Trophoblast cell (in vitro differentiated cells and primary cell): ENCODE data around the gene SMAP1.

ENCODE experiments used
- DNase-seq, 2 donors: peaks; one replicate each; pipeline ENCODE4 v3.0.0-alpha.2; 2016
- H2AFZ ChIP-seq: 2 replicates; pipeline ENCODE4 v1.6.1; 2013; ENCODE audit warnings: low read length, moderate library complexity, mild to moderate bottlenecking; ENCODE audit not compliant: insufficient read depth, poor library complexity
- H2AK5ac ChIP-seq: 2 replicates; pipeline ENCODE4 v1.6.1; 2013; ENCODE audit warnings: mild to moderate bottlenecking, low read length
- H2BK120ac ChIP-seq: 2 replicates; pipeline ENCODE4 v1.6.1; 2013; ENCODE audit warnings: low read length, mild to moderate bottlenecking, moderate library complexity; ENCODE audit not compliant: insufficient read depth, poor library complexity
- H2BK12ac ChIP-seq: 2 replicates; pipeline ENCODE4 v1.6.1; 2013; ENCODE audit warnings: mild to moderate bottlenecking, low read length, moderate library complexity
- H2BK5ac ChIP-seq: 2 replicates; pipeline ENCODE4 v1.6.1; 2013; ENCODE audit warnings: low read length, low read depth, moderate library complexity, mild to moderate bottlenecking; ENCODE audit not compliant: poor library complexity
- H3K14ac ChIP-seq: 2 replicates; pipeline ENCODE4 v1.6.1; 2013; ENCODE audit warnings: mild to moderate bottlenecking, low read length
- H3K18ac ChIP-seq: 2 replicates; pipeline ENCODE4 v1.6.1; 2013; ENCODE audit warnings: mild to moderate bottlenecking, low read length
- H3K23ac ChIP-seq: 2 replicates; pipeline ENCODE4 v1.6.1; 2013; ENCODE audit warnings: low read length
- H3K27ac ChIP-seq: 2 replicates; pipeline ENCODE4 v1.5.1; 2013; ENCODE audit warnings: low read depth, mild to moderate bottlenecking, inconsistent platforms, low read length, moderate library complexity
- H3K27me3 ChIP-seq: 2 replicates; pipeline ENCODE4 v1.6.1; 2013; ENCODE audit warnings: inconsistent platforms, mild to moderate bottlenecking, low read length, moderate library complexity; ENCODE audit not compliant: insufficient read depth
- H3K36me3 ChIP-seq, 2 experiments: 1 replicate in 1 of 2; 2 replicates in 1 of 2; pipeline ENCODE4 v1.6.1; 2013; ENCODE audit warnings: low read length in 2 of 2, mild to moderate bottlenecking in 2 of 2, moderate library complexity in 1 of 2; ENCODE audit not compliant: insufficient read depth in 2 of 2, control insufficient read depth in 1 of 2
- H3K4ac ChIP-seq: 2 replicates; pipeline ENCODE4 v1.6.1; 2013; ENCODE audit warnings: low read depth, mild to moderate bottlenecking, low read length, moderate library complexity
- H3K4me1 ChIP-seq, 2 experiments: 1 replicate in 1 of 2; 2 replicates in 1 of 2; pipeline ENCODE4 v1.6.1; 2013; ENCODE audit warnings: low read length in 2 of 2, mild to moderate bottlenecking in 2 of 2, moderate library complexity in 1 of 2; ENCODE audit not compliant: insufficient read depth in 2 of 2, control insufficient read depth in 1 of 2
- H3K4me2 ChIP-seq: 2 replicates; pipeline ENCODE4 v1.6.1; 2013; ENCODE audit warnings: inconsistent platforms, mild to moderate bottlenecking, low read length, moderate library complexity
- H3K4me3 ChIP-seq: 2 replicates; pipeline ENCODE4 v1.5.1; 2013; ENCODE audit warnings: mild to moderate bottlenecking, low read depth, low read length, inconsistent platforms
- H3K79me1 ChIP-seq: one replicate; pipeline ENCODE4 v1.6.1; 2013; ENCODE audit warnings: low read length
- H3K79me2 ChIP-seq: 2 replicates; pipeline ENCODE4 v1.6.1; 2013; ENCODE audit warnings: low read length, mild to moderate bottlenecking; ENCODE audit not compliant: control insufficient read depth, insufficient read depth, poor library complexity
- H3K9ac ChIP-seq: 2 replicates; pipeline ENCODE4 v1.6.1; 2013; ENCODE audit warnings: mild to moderate bottlenecking, low read length
- H3K9me3 ChIP-seq: 2 replicates; pipeline ENCODE4 v1.6.1; 2013; ENCODE audit warnings: low read depth, mild to moderate bottlenecking, control low read depth, inconsistent platforms, low read length; ENCODE audit not compliant: insufficient read depth
- H4K12ac ChIP-seq: 2 replicates; pipeline ENCODE4 v1.6.1; 2013; ENCODE audit warnings: low read depth, mild to moderate bottlenecking, low read length, moderate library complexity
- H4K8ac ChIP-seq: 2 replicates; pipeline ENCODE4 v1.6.1; 2013; ENCODE audit warnings: low read depth, mild to moderate bottlenecking, low read length, moderate library complexity
- H4K91ac ChIP-seq: one replicate; pipeline ENCODE4 v1.6.1; 2013; ENCODE audit warnings: low read depth, mild to moderate bottlenecking, low read length, moderate library complexity
- WGBS: extraction: QIAGEN DNeasy Blood & Tissue Kit; methylation state at CpG from one replicate; pipeline ENCODE4 v1.1.7; 2013; ENCODE audit warnings: missing lambda C conversion rate; ENCODE audit not compliant: insufficient read length, insufficient coverage; ENCODE audit errors: extremely low coverage; 5-methylcytosine and 5-hydroxymethylcytosine counted together

Gene SMAP1

DNA sequence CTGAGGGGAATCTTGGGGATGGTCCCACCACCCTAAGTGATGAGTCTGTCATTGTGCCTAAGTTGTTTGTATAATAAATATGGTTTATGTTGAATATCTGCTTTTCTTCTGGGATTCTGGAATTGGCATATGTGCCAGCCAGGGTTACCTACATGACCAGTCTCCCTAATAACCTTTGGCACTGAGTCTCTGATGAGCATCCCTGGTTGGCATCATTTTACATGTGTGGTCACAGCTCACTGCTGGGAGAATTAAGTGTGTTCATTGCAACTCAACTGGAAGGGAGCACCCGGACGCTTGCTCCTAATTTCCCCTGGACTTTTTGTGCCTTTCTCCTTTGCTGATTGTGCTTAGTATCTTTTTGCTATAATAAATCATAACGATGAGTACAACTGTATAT lies 8.1 kb downstream of the SMAP1 start:
- Histone ChIP-seq H3K9ac (no peak overlapping the region), H3K4me3 (no peak overlapping the region), H3K18ac (no peak overlapping the region), H3K4me1 (peaks cover 4 to 8% of the 10 kb centered on the region in 2 experiments), H3K79me2 (peaks cover 3% of the 10 kb centered on the region), H3K23ac (no peak overlapping the region), H3K4me2 (no peak overlapping the region), H2AFZ (no peak overlapping the region), H4K91ac (no peak overlapping the region), H2BK120ac (no peak overlapping the region), H3K27ac (no peak overlapping the region), H3K14ac (no peak overlapping the region), H4K12ac (no peak overlapping the region), H4K8ac (no peak overlapping the region), H3K9me3 (no peaks in the 10 kb centered on the region), H3K27me3 (no peaks in the 10 kb centered on the region), H2BK5ac (no peak overlapping the region), H2BK12ac (no peak overlapping the region), H3K79me1 (no peaks in the 10 kb centered on the region), H3K4ac (peak overlapping the region; percentile 12), H2AK5ac (no peak overlapping the region), H3K36me3 (no peaks in the 10 kb centered on the region)
- no CpG with 5 or more reads among the region's 3 CpGs for WGBS
- DNase-seq: no peak

- Histone ChIP-seq H3K9ac (no peak overlapping the region), H3K4me1 (peaks cover 4 to 8% of the 10 kb centered on the region in 2 experiments), H2BK120ac (no peak overlapping the region), H2BK5ac (no peak overlapping the region), H2AFZ (no peak overlapping the region), H3K9me3 (no peaks in the 10 kb centered on the region), H4K12ac (no peak overlapping the region), H3K4me2 (no peak overlapping the region), H3K79me1 (no peaks in the 10 kb centered on the region), H3K18ac (no peak overlapping the region), H3K14ac (no peak overlapping the region), H4K8ac (no peak overlapping the region), H3K27me3 (no peaks in the 10 kb centered on the region), H2BK12ac (no peak overlapping the region), H3K4ac (no peak overlapping the region), H3K79me2 (peaks cover 3% of the 10 kb centered on the region), H3K23ac (no peak overlapping the region), H2AK5ac (no peak overlapping the region), H3K4me3 (no peak overlapping the region), H4K91ac (no peak overlapping the region), H3K27ac (no peak overlapping the region), H3K36me3 (no peaks in the 10 kb centered on the region)
- no CpG with 5 or more reads among the region's 3 CpGs for WGBS
- peak in 1 of 2 donors; percentile 56 for DNase-seq
Measured at GRCh38 chr6:70676821-70677220, 9.1 kb downstream of the SMAP1 start.

GRCh38 chr6:70680396-70680795 lies 12.7 kb downstream of the SMAP1 start:
- no CpG with 5 or more reads among the region's 4 CpGs for WGBS
- H3K79me2 ChIP-seq: no peaks in the 10 kb centered on the region
- no peak for DNase-seq
- H3K27ac ChIP-seq: no peak overlapping the region
- no peak overlapping the region for H2BK120ac ChIP-seq
- no peaks in the 10 kb centered on the region for H3K27me3 ChIP-seq
- H3K9ac ChIP-seq: no peak overlapping the region
- H4K8ac ChIP-seq: no peak overlapping the region
- no peak overlapping the region for H3K18ac ChIP-seq
- H3K14ac ChIP-seq: no peak overlapping the region
- no peak overlapping the region for H3K4me3 ChIP-seq
- H4K12ac ChIP-seq: no peak overlapping the region
- no peaks in the 10 kb centered on the region for H3K9me3 ChIP-seq
- H2BK5ac ChIP-seq: no peak overlapping the region
- H2BK12ac ChIP-seq: no peak overlapping the region
- H3K4ac ChIP-seq: no peak overlapping the region
- H3K36me3 ChIP-seq: no peaks in the 10 kb centered on the region
- no peaks in the 10 kb centered on the region for H3K4me1 ChIP-seq
- H2AFZ ChIP-seq: no peak overlapping the region
- no peak overlapping the region for H3K4me2 ChIP-seq
- H3K23ac ChIP-seq: no peak overlapping the region
- no peaks in the 10 kb centered on the region for H3K79me1 ChIP-seq
- H4K91ac ChIP-seq: no peak overlapping the region
- H2AK5ac ChIP-seq: no peak overlapping the region

- H3K18ac ChIP-seq: no peak overlapping the region
- no peak overlapping the region for H3K4ac ChIP-seq
- H3K4me3 ChIP-seq: no peak overlapping the region
- no peak overlapping the region for H3K4me2 ChIP-seq
- H3K79me2 ChIP-seq: peaks cover 3% of the 10 kb centered on the region
- no peak overlapping the region for H3K23ac ChIP-seq
- H3K14ac ChIP-seq: no peak overlapping the region
- no peak overlapping the region for H3K27ac ChIP-seq
- no peaks in the 10 kb centered on the region for H3K27me3 ChIP-seq
- no peak overlapping the region for H3K9ac ChIP-seq
- no peaks in the 10 kb centered on the region for H3K36me3 ChIP-seq
- no peak for DNase-seq
- H4K91ac ChIP-seq: no peak overlapping the region
- no peak overlapping the region for H2BK120ac ChIP-seq
- no peak overlapping the region for H2AK5ac ChIP-seq
- H3K9me3 ChIP-seq: no peaks in the 10 kb centered on the region
- WGBS: no CpG with 5 or more reads among the region's 1 CpG
- H3K4me1 ChIP-seq: no peaks in the 10 kb centered on the region
- H4K12ac ChIP-seq: no peak overlapping the region
- H4K8ac ChIP-seq: no peak overlapping the region
- H2BK5ac ChIP-seq: no peak overlapping the region
- H3K79me1 ChIP-seq: no peaks in the 10 kb centered on the region
- no peak overlapping the region for H2BK12ac ChIP-seq
- H2AFZ ChIP-seq: no peak overlapping the region
Measured at GRCh38 chr6:70684794-70685493, 17.3 kb downstream of the SMAP1 start.
